GM18867 (cell line): ENCODE results near the gene ATP1A2.

ENCODE experiments used
- ATAC-seq: cut with Tn5 transposase; IDR thresholded peaks from one replicate; pipeline ENCODE4 v1.9.1; 2021; ENCODE audit warnings: mild to moderate bottlenecking, moderate library complexity; ENCODE audit not compliant: unreplicated experiment

ATP1A2 gene

GRCh38 chr1:160084771-160085321, 30.7 kb upstream of the ATP1A2 start:
- ATAC-seq: no peak

- peak; percentile 49 for ATAC-seq
These were observed 29.7 kb upstream of the ATP1A2 start for GRCh38 chr1:160085686-160086455.

GRCh38 chr1:160086456-160086892, 29.1 kb upstream of the ATP1A2 start:
- no peak for ATAC-seq

GRCh38 chr1:160087118-160087662, 28.4 kb upstream of the ATP1A2 start:
- ATAC-seq: no peak

- no peak for ATAC-seq
These were observed 25.7 kb upstream of the ATP1A2 start for GRCh38 chr1:160089883-160090282.

GRCh38 chr1:160090760-160091159, 24.8 kb upstream of the ATP1A2 start:
- no peak for ATAC-seq

GRCh38 chr1:160091666-160092223, 23.8 kb upstream of the ATP1A2 start:
- ATAC-seq: no peak

- no peak for ATAC-seq
These were observed 23.0 kb upstream of the ATP1A2 start for GRCh38 chr1:160092366-160093068.

GRCh38 chr1:160093069-160093395, 22.5 kb upstream of the ATP1A2 start:
- ATAC-seq: no peak

- ATAC-seq: no peak
These were observed 21.8 kb upstream of the ATP1A2 start for GRCh38 chr1:160093624-160094290.

- ATAC-seq: no peak
These were observed 21.3 kb upstream of the ATP1A2 start for GRCh38 chr1:160094291-160094625.

- ATAC-seq: no peak
These were observed 20.8 kb upstream of the ATP1A2 start for GRCh38 chr1:160094806-160095205.

- ATAC-seq: no peak
These were observed 20.0 kb upstream of the ATP1A2 start for GRCh38 chr1:160095382-160096105.

- ATAC-seq: no peak
These were observed 19.1 kb upstream of the ATP1A2 start for GRCh38 chr1:160096274-160097116.

- no peak for ATAC-seq
These were observed 18.2 kb upstream of the ATP1A2 start for GRCh38 chr1:160097151-160097910.

GRCh38 chr1:160097911-160098851, 17.4 kb upstream of the ATP1A2 start, which contains the start of gene IGSF8:
Gene IGSF8, minus strand, starts transcription at chr1:160098619. Its CDS starts 147 bp downstream, at chr1:160098472.
- peak; percentile 53 for ATAC-seq

- ATAC-seq: peak; percentile 81
These were observed 16.6 kb upstream of the ATP1A2 start for GRCh38 chr1:160098852-160099561.
